GM18499 (cell line): ENCODE results near the gene SRSF2.
"Not testable (repeated sequence)": the region's sequence is repeated elsewhere in the genome, so short reads cannot be mapped to it uniquely, and the experiment has no call there.

Experiments
- ATAC-seq: cut with Tn5 transposase; IDR thresholded peaks from one replicate; pipeline ENCODE4 v1.9.1; 2021; ENCODE audit warnings: moderate number of reproducible peaks; ENCODE audit not compliant: insufficient read depth, unreplicated experiment

SRSF2 gene, protein sequence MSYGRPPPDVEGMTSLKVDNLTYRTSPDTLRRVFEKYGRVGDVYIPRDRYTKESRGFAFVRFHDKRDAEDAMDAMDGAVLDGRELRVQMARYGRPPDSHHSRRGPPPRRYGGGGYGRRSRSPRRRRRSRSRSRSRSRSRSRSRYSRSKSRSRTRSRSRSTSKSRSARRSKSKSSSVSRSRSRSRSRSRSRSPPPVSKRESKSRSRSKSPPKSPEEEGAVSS

GRCh38 chr17:76737082-76737675, at the start of gene SRSF2:
Gene SRSF2 (minus strand): TSS chr17:76737331. CDS start chr17:76737160, 171 bp downstream.
- peak; percentile 51 for ATAC-seq

DNA sequence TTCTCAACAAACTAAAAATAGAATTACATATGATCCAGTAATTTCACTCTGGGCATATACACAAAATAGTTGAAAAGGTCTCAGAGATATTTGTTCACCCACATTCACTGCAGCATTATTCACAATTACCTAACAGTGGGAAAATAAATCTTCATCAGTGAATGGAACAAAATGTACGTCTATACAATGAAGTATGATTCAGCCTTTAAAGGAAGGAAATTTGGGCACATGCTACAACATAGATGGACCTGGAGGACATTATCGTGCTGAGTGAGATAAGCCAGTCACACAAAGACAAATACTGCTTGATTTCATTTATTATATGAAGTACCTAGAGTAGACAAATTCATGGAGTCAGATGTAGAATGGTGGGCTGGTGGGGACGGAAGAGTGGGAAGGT, 47.8 kb upstream of the SRSF2 start:
- ATAC-seq: no peak

GRCh38 chr17:76783146-76783545, 46.0 kb upstream of the SRSF2 start:
- no peak for ATAC-seq

DNA sequence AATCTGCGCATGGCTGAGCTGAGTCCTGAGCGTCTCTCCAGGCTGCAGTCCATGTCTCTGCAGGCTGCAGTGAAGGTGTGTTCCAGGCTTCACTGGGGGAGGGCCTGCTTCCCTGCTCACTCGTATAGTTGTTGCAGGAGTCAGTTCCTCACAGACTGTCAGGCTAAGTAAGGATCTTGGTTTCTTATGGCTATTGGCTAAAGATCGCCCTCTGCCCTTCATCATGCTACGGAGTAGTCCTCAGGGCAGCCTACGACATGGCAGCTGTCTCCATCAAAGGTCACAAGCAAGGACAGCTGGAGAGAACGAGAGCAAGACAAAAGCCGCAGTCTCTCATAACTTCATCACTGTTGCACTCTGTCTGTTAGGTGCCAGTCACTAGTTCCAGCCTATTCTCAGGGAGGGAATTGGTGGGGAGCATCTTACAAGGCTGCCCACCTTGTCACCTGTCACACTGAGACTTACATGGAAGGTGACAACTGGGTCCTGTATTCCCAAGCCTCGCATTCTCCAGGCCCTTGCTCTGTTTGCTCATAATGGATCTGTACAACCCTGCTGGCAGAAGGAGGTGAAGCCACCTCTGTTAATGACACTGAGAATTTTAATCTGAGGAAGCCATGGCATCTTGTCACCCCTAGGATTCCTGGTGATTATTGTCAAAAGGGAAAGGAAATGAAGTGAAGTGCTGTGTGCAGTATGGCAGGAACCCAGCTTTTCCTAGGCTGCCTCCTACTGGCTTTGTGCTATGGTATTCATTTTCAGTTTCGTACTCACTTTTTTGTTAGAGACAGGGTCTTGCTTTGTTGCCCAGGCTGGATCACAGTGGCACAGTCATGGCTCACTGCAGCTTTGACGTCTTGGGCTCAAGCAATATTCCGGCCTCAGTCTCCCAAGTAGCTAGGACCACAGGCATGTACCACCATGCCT, 44.2 kb upstream of the SRSF2 start:
- ATAC-seq: no peak

DNA sequence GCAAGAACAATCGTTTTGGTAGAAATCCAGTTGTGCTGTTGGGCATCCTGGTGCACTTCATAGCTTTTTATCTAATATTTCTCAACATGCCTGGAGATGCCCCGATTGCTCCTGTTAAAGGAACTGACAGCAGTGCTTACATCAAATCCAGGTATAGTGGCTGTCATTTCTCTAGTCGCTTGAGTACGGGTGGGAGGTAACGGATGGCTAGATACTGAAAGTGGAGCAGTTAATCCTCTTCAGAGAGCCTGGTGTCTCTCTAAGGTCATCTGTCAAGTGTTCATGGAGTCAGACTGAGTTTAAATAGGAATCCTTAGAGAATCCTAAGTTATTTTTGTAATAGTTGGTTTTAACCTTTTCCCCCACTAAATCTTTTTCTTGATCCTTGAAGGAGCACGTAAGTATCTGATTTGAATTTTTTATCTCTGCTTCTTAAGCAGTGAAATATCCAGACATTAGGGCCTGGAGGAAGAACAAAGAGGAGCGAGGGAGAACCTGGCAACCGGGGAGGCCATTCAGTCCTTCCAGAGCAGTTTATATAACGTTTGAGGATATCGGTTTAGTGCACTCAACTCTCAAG, 38.0 kb upstream of the SRSF2 start:
- no peak for ATAC-seq

- ATAC-seq: no peak
These were observed 35.9 kb upstream of the SRSF2 start for GRCh38 chr17:76772842-76773525.

DNA sequence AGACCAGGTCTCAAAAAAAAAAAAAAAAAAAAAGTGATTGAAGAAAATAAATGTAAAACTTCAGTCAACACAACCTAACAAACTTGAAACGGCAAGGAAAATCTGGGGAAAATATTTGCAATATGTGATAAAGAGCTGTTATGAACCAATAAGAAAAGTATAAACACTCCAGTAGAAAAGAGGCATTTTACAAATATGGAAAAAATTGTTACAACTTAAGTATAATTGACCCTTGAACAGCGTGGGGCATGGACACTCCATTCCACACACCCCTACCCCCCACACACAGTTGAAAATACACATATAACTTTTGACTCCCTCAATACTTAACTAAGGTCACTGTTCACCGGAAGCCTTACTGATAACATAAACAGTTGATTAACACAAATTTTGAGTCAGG, 21.4 kb upstream of the SRSF2 start:
- no peak for ATAC-seq

DNA sequence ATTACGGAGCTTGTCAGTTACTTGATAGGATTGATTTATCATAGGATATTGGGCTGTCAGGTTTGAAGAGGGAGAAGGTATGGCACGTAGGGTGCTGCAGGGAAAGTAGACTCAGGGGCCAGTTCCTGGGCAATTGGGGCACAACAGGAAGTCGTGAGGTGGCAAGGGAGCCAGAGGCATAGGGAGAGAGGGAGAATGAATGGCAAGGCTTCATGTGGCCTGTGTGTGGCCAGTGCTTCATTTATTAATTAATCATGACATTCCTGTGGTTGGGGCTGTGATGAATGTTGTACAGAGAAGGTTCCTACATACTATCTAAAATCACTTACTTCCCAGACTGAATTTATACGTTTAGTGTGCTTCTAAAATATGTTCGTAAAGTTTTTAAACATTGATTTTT, 20.1 kb upstream of the SRSF2 start:
- ATAC-seq: no peak

- ATAC-seq: no peak
These were observed 18.2 kb upstream of the SRSF2 start for GRCh38 chr17:76755285-76755684.

DNA sequence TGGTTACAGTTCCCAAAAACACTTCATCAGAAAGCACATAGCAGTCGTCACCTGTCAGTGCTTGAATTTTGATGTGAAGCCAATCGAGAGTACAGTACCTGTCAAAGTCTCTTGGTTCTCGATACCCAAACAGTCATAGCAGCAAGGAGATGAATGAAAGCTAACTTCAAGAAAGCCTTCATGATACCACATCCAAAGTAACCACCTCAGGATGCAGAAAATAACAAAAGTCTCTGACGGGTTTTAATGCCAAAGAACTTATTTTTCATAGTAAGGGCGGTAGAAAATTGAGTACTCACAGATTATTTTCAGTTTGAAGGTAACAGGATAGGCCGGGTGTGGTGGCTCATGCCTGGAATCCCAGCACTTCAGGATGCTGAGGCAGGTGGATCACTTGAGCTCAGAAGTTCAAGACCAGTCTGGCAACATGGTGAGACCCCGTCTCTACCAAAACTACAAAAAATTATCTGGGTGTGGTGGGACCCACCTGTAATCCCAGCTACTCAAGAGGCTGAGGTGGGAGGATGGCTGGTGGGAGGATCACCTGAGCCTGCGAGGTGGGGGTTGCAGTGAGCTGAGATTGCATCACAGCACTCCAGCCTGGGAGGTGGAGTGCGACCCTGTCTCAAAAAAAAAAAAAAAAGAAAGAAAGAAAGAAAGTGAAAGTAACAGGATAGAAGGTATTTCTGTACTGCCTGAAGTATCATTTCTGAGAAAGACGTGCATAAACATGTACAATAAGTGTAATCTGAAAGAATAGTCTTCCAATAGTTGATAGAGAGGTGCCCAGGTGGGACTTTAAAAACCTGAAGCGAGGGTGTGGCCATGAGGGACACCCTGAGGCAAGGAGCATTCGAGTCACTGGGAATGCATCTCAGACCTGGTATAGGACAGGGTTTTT, 16.2 kb upstream of the SRSF2 start:
- no peak for ATAC-seq

GRCh38 chr17:76752006-76752405, 14.9 kb upstream of the SRSF2 start:
- ATAC-seq: no peak

GRCh38 chr17:76751416-76751993, 14.4 kb upstream of the SRSF2 start:
- ATAC-seq: no peak

GRCh38 chr17:76748657-76749056, 11.5 kb upstream of the SRSF2 start:
- ATAC-seq: no peak

DNA sequence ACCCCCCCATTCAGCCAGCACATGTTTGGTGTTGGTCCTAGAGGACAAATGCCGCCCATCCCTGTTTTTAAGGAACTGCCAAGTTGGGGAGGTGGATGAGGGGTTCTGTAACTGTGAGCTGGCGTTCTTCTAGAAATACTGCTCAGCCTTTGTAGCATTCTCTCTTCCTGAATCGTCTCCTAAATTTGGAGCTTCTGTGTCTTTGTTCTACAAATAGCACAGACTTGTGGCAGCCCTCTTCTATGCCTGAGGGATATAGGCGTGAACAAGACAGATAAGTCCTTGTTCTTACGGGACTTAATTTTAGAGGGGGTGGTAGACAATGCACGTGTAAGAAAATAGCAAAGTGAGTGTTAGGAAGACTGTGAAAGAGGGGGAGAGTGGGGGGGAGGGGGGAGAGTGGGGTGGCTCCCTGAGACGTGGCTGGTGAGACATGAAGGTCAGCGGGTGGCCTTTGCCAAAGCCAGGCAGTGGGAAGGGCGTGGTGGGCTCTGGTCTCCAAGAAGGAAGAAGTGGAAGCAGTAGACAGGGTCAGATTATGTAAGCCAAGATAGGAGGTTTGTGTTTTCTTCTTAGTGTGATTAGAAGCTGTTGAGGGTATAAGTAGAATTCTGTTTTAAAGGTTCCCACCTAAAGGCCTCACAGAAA, 10.7 kb upstream of the SRSF2 start:
- no peak for ATAC-seq

- not testable (repeated sequence) for ATAC-seq
These were observed 8.7 kb upstream of the SRSF2 start for GRCh38 chr17:76745785-76746184.

DNA sequence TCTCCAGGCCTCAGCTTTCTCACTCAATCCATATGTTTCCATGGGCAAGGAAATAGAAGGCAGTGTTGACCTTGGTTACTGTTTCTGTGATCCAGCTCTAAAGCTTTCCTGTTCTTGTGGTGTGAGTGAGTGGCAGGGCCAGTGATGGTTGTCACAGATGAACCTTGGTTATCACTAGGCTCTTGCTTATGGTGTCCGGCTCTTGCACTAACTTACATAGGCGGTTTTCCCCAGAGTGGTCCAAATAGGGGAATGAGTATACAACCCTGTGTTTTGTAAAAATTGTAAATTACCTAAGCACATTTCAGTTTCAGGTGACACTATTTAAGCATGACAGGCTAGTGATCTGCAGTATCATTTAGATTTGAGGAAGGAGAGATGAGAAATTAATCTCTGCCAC, 7.6 kb upstream of the SRSF2 start:
- no peak for ATAC-seq

GRCh38 chr17:76742958-76743357, 5.8 kb upstream of the SRSF2 start:
- no peak for ATAC-seq

DNA sequence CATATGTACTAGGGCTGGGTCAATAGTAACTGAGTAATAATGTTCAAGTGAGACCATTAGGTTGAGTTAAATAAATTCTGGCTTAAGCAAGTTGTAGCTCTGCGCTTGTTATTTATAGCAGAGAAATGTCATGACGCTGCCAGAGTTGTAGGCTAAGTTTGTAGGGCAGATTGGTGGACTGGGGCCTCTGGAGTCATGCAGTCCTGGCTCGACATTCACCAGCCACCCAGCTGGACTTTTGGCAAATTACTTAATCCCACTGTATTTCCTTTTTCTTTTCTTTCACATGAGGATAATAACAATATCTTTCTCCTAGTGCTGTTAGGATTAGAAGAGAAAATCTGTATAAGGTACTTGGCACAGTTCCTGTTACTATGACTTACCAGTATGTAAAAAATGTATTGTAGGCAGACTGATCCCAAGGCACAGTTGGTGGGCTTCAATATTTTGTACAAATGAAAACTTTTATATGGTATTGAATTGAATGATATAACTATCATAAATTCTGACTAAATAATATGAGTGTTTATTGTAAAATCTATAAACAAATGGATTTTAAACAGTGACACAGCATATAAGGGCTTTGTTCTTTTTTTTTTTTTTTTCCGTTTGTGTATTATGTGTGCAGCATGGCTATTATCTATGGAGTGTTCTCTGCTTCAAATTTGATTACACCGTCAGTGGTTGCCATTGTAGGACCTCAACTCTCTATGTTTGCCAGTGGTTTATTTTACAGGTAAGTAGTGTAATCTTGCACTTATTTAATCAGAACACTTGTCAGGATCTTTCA, 3.4 kb upstream of the SRSF2 start:
- no peak for ATAC-seq
